HG02852 (cell line): ENCODE data around the gene DMD.

Experiments used
- ATAC-seq: cut with Tn5 transposase; IDR thresholded peaks from one replicate; pipeline ENCODE4 v1.9.1; 2021; ENCODE audit warnings: mild to moderate bottlenecking, moderate library complexity; ENCODE audit not compliant: unreplicated experiment

Gene DMD

DNA sequence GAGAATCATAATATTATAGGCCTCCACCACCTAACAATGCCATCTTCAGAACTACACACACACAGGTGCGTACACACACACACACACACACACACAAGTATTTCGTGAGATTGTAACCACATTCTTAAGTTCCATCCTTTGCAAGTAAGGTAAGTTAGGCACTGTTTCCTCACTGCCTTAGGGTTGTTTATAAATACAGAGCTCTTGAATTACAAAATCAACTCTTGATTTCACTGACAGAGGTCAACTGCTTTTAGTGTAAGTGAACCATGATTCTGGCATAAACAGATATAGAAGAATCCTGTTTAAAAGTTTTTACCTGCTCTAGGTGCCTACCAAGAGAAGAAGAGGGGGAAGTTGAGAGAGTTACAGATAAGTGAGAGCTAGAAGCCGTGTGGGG lies 166.1 kb downstream of the DMD start:
- no peak for ATAC-seq

DNA sequence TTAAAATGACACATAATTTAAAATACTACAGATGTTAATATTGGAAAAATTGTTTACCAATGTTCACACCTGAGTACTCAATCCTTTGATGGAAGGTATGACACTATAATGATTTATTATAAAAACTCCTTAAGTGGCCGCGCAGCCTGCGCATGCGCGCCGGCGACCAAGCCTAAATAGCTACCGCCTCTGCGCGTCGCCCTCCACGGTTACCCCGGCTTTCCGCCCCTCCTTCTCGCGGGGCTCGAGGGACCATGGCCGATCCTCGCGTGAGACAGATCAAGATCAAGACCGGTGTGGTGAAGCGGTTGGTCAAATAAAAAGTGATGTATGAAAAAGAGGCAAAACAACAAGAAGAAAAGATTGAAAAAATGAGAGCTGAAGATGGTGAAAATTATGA lies 170.2 kb downstream of the DMD start:
- ATAC-seq = no peak

DNA sequence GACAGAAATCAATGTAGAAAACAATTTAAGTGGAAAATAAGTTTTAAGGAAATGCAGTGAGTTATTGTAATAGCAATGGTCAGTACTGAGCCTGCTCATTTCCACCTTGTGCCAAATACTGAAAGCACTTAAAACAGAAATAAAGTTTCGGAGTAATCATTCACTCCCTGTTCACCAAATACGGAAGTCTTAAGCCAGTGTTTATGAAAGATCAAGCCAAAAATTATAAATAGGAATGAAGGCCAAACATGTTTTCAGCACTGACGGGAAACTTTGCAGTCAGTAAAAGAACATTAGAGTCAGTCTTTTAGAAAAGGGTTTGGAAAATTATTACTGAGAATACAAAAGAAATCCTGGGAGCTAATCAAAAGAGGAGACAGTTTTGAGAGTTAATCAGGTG lies 178.6 kb downstream of the DMD start:
- ATAC-seq = no peak

DNA sequence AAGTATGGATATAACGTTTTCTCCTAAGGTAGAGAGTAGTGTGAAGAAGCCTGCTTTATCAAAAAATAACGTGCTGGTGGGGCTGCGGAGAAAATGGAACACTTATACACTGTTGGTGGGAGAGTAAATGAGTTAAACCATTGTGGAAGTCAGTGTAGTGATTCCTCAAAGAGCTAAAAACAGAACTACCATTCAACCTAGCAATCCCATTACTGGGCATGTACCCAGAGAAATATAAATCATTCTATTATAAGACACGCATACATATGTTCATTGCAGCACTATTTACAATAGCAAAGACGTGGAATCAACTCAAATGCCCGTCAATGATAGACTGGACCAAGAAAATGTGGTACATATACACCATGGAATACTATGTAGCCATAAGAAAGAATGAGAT lies 196.4 kb downstream of the DMD start:
- no peak for ATAC-seq

- no peak for ATAC-seq
These were observed 197.3 kb downstream of the DMD start for GRCh38 chrX:33014086-33014485.

GRCh38 chrX:33001107-33001506 lies 210.2 kb downstream of the DMD start:
- no peak for ATAC-seq

- no peak for ATAC-seq
These were observed 212.6 kb downstream of the DMD start for GRCh38 chrX:32998776-32999175.

GRCh38 chrX:32995427-32995826 lies 215.9 kb downstream of the DMD start:
- ATAC-seq = no peak

- ATAC-seq = no peak
These were observed 224.2 kb downstream of the DMD start for GRCh38 chrX:32987142-32987541.

- ATAC-seq = no peak
These were observed 225.8 kb downstream of the DMD start for GRCh38 chrX:32985544-32985943.

- no peak for ATAC-seq
These were observed 244.5 kb downstream of the DMD start for GRCh38 chrX:32966821-32967355.

- no peak for ATAC-seq
These were observed 257.2 kb downstream of the DMD start for GRCh38 chrX:32954125-32954524.

- ATAC-seq = no peak
These were observed 263.2 kb downstream of the DMD start for GRCh38 chrX:32948130-32948529.

DNA sequence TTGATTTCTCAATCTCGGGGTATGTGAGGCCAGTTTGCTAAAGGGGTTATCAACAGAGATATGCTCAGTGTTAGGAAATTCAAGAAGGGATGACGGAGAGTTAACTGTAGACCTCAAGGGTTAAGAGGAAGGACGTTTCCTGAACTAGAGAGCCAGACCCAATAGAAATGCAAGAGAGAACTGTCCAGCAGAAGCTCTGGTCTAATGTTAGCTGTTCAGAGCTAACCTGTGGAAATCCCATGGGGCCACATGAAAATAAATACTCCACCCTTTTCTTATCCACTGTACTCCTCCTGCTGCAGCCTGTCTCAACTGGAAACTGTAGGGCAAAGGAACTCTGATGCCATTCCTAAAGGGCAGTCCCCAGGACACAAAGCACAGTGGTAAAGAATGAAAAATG lies 274.3 kb downstream of the DMD start:
- ATAC-seq = no peak

GRCh38 chrX:32933548-32933947 lies 277.8 kb downstream of the DMD start:
- ATAC-seq = no peak

- ATAC-seq = no peak
These were observed 282.3 kb downstream of the DMD start for GRCh38 chrX:32929040-32929439.

DNA sequence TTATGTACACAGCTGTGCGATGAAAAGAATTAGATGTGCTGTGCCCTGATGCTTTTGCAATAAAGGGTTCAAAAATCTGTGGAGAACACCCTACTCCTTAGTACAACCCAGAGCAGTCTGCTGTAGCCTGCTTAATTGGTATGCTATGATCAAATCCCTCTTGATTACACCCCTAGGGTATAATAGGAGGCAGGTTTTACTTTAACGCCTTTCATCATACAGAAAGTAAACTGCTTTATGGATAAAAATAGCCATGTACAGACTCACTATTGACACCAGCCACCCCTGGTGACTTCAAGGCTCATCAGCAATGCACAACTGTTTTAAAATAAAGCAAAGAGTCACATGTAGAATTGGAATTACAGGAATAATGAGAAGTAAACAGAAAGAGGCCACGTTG lies 315.3 kb downstream of the DMD start:
- ATAC-seq = no peak

DNA sequence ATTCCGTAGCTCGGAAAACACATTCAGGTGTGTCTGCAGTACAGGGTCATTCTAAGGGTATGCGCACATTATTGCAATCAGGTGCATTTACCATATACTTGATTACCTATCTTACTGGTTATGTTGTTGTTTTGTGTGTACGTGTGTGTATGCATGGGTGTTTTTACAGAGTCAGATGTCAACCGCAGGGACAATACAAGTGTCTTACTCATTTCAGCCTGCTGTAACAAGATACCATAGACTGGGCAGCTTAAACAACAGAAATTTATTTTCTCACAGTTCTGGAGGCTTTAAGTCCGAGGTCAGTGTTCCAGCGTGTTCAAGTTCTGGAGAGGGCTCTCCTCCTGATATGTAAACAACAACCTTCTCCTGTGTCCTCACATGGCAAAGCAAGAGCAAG lies 316.7 kb downstream of the DMD start:
- no peak for ATAC-seq

GRCh38 chrX:32893751-32894150 lies 317.6 kb downstream of the DMD start:
- ATAC-seq = no peak

- ATAC-seq = no peak
These were observed 333.8 kb downstream of the DMD start for GRCh38 chrX:32877592-32877991.

DNA sequence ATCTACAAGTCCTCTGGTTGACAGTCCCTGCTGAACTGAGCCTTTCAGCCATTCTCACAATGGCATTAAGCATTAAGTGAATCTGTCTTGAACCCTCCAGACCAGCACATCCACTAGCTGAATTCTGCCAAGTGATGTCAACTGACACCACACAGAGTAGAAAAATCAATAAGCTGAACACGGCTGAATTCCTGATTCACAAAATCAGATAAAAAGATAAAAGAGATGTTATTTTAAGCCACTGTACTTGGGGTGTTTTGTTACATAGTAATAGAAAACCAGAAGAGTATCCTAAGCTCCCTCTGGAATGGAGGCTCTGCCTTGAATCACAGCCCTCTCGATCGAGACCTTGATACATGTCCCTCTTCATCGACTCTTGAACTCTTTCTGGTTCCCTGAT lies 336.5 kb downstream of the DMD start:
- ATAC-seq = no peak

- no peak for ATAC-seq
These were observed 337.6 kb downstream of the DMD start for GRCh38 chrX:32873786-32874185.

DNA sequence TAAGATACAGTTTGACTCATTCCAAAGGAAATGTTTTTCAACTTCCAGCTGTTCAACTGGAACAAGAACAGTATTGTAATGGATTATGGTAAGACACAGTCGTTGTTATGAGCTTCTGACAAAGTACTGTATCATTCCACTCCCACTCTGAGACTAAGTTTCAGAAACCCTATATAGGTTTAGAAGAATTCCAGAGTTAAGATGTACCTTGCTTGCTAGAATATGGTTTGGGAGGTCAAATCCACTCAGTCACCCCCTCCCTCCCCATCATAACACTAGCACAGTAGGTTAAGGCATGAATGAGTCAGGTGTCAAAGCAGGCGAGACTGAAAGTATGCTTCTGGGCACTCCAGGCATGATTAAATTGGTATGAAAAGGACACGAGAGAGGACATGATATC lies 339.7 kb downstream of the DMD start:
- ATAC-seq = no peak

DNA sequence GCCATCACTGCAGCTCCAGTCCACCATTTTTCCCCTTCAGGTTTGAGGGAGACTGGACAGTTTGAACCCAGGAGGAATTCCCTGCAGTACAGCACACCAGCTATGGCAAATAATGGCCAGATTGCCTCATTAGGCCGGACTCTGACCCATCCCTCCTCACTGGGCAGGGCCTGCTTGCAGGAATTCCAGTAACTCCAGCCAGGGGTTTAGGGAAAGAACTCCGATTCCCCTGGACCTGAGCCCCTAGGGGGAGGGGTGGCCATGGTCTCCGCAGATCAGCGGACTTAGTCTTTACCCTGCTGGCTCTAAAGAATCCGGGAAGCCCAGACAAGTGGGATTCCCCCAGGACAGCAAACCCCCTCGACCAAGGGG lies 342.8 kb downstream of the DMD start:
- ATAC-seq = no peak
